ENCODE data around the gene NRG2. TPM values are rescaled to one million over a fixed set of nuclear protein-coding genes. Genes with fewer than 3 reads are reported as not detected.

NRG2 gene
- total and polyA plus RNA-seq, 2 donors (not counting 3 experiments of a cell fraction or from before 2014, with no cell fraction given), result 0.26 to 0.42 TPM

GRCh38 chr5:139914218-139914807, 128.8 kb downstream of the NRG2 start:
- TF ChIP-seq MAX (IDR thresholded peaks at IDR 0.05; ENCODE audit: insufficient read depth, insufficient read length), result no peak
- Histone ChIP-seq H2AFZ (ENCODE audit: low read depth, low read length) (no peak overlapping the region), H3K4me2 (ENCODE audit: insufficient read depth, low read length) (no peak overlapping the region), H3K9me3 (replicated peaks; ENCODE audit: control insufficient read depth, insufficient read depth, low read length) (no peaks in the 10 kb centered on the region), H3K4me3 (replicated peaks in 1 of 3; ENCODE audit: insufficient read depth in 1 of 3, low read depth in 1 of 3, low read length in 3 of 3) (no peak overlapping the region), H4K20me1 (replicated peaks; ENCODE audit: control insufficient read depth, extremely low read depth, insufficient read depth, low read length) (no peaks in the 10 kb centered on the region), H3K9ac (replicated peaks; ENCODE audit: extremely low read depth, insufficient read depth, low read length) (no peak overlapping the region), H3K27ac (ENCODE audit: insufficient read depth, low read depth, low read length) (no peak overlapping the region), H3K27me3 (ENCODE audit: control insufficient read depth in 2 of 2, insufficient read depth in 2 of 2, low read length in 2 of 2) (peaks cover 1 to 5% of the 10 kb centered on the region in 2 experiments), H3K4me1 (ENCODE audit: control insufficient read depth, extremely low read depth, insufficient read depth, low read length) (no peaks in the 10 kb centered on the region), H3K79me2 (ENCODE audit: control insufficient read depth, insufficient read depth, low read length) (no peaks in the 10 kb centered on the region), H3K9me1 (replicated peaks; ENCODE audit: control insufficient read depth, extremely low read depth, insufficient read depth, low read length) (no peaks in the 10 kb centered on the region), H3K36me3 (ENCODE audit: control insufficient read depth in 2 of 2, extremely low read depth in 1 of 2, insufficient read depth in 2 of 2, low read length in 2 of 2) (no peaks in the 10 kb centered on the region)
- intact Hi-C loops (cut with micrococcal nuclease) (no loop called here), dilution Hi-C loops (cut with MboI; ENCODE audit: extremely low pct_ligation_motif_present, low sequenced_read_pairs) (no loop called here)
- BruUV-seq (replicated peaks), result no TSS peak
- CTCF ChIA-PET, result interaction anchor here (2.6 kb wide), 1 partner anchor 22 kb away, joined by 6 read pairs; no protein-coding TSS in a partner anchor
- FAIRE-seq (no peak), DNase-seq (ENCODE audit: low read depth, low spot score) (no peak)
- POLR2A ChIA-PET, result no interaction called here

- dilution Hi-C loops (cut with MboI; ENCODE audit: extremely low pct_ligation_motif_present, low sequenced_read_pairs), result no loop called here
- peaks cover 0 to 5% of the 10 kb centered on the region in 2 experiments for H3K27me3 ChIP-seq (ENCODE audit: control insufficient read depth in 2 of 2, insufficient read depth in 2 of 2, low read length in 2 of 2)
- FAIRE-seq, result no peak
- DNase-seq (ENCODE audit: low read depth, low spot score), result no peak
- no TSS peak for BruUV-seq (replicated peaks)
- H3K9ac ChIP-seq (replicated peaks; ENCODE audit: extremely low read depth, insufficient read depth, low read length), result no peak overlapping the region
- POLR2A ChIA-PET, result no interaction called here
- no peak overlapping the region for H3K4me2 ChIP-seq (ENCODE audit: insufficient read depth, low read length)
- no peaks in the 10 kb centered on the region for H3K36me3 ChIP-seq (ENCODE audit: control insufficient read depth in 2 of 2, extremely low read depth in 1 of 2, insufficient read depth in 2 of 2, low read length in 2 of 2)
- H3K9me3 ChIP-seq (replicated peaks; ENCODE audit: control insufficient read depth, insufficient read depth, low read length), result no peaks in the 10 kb centered on the region
- CTCF ChIA-PET, result interaction anchor here (0.9 to 1.3 kb wide), 2 partner anchors 56 to 126 kb away, joined by 3 to 4 read pairs; no protein-coding TSS in a partner anchor
- H3K4me1 ChIP-seq (ENCODE audit: control insufficient read depth, extremely low read depth, insufficient read depth, low read length), result no peaks in the 10 kb centered on the region
- no peaks in the 10 kb centered on the region for H4K20me1 ChIP-seq (replicated peaks; ENCODE audit: control insufficient read depth, extremely low read depth, insufficient read depth, low read length)
- TF ChIP-seq POLR2AphosphoS5 (IDR thresholded peaks at IDR 0.05; ENCODE audit: insufficient read depth, low read depth, low read length), result no peak
- TF ChIP-seq MYC (IDR thresholded peaks at IDR 0.05; ENCODE audit: low read depth, low read length), result no peak
- TF ChIP-seq EZH2 (IDR thresholded peaks at IDR 0.05; ENCODE audit: borderline replicate concordance, low read depth, low read length, severe bottlenecking), result no peak
- no peaks in the 10 kb centered on the region for H3K9me1 ChIP-seq (replicated peaks; ENCODE audit: control insufficient read depth, extremely low read depth, insufficient read depth, low read length)
- H3K4me3 ChIP-seq (replicated peaks in 1 of 3; ENCODE audit: insufficient read depth in 1 of 3, low read depth in 1 of 3, low read length in 3 of 3), result no peak overlapping the region
- no peak overlapping the region for H3K27ac ChIP-seq (ENCODE audit: insufficient read depth, low read depth, low read length)
- H2AFZ ChIP-seq (ENCODE audit: low read depth, low read length), result no peak overlapping the region
- intact Hi-C loops (cut with micrococcal nuclease), result no loop called here
- H3K79me2 ChIP-seq (ENCODE audit: control insufficient read depth, insufficient read depth, low read length), result no peaks in the 10 kb centered on the region
Measured at GRCh38 chr5:139912804-139913203, 130.3 kb downstream of the NRG2 start.

Measured in endothelial cell of umbilical vein (primary cell).